GM21381 (cell line): ENCODE results near the gene GRK3.

Experiments
- ATAC-seq: cut with Tn5 transposase; IDR thresholded peaks from one replicate; pipeline ENCODE4 v1.9.1; 2021; ENCODE audit warnings: mild to moderate bottlenecking, moderate library complexity; ENCODE audit not compliant: unreplicated experiment

The GRK3 gene

DNA sequence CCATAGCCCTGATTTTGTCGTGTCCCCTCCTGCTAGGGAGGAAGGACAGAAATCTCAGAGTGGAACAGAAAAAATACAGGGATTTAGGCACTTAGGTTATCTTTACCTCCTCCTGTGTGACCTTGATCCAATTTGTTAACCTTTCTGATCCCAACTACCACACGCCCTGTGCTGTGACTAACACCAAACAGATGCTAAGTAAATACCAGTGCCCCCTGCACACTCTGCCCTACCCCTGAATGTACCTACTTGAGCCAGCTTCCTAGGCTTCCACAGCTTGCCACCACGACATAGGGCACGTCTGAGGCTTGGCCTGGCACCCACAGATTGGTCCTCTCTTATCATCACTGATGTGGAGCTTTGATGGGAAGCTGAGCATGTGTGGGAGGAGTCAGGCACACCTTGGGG is 186.7 kb downstream of the GRK3 start:
- ATAC-seq: no peak

- ATAC-seq: no peak
These were observed 188.2 kb downstream of the GRK3 start for GRCh38 chr22:25752615-25753214.

DNA sequence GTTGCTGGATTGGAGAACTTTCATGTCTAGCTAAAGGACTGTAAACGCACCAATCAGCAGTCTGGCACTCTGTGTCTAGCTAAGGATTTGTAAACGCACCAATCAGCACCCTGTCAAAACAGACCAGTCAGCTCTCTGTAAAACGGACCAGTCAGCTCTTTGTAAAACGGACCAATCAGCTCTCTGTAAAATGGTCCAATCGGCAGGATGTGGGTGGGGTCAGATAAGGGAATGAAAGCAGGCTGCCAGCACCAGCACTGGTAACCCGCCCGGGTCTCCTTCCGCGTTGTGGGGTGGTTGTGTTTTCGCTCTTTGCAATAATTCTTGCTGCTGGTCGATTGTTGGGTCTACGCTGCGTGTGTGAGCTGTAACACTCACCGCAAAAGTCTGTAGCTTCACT is 188.8 kb downstream of the GRK3 start:
- no peak for ATAC-seq

GRCh38 chr22:25754527-25755202 is 190.2 kb downstream of the GRK3 start:
- ATAC-seq: no peak

- ATAC-seq: no peak
These were observed 193.2 kb downstream of the GRK3 start for GRCh38 chr22:25757686-25758085.

DNA sequence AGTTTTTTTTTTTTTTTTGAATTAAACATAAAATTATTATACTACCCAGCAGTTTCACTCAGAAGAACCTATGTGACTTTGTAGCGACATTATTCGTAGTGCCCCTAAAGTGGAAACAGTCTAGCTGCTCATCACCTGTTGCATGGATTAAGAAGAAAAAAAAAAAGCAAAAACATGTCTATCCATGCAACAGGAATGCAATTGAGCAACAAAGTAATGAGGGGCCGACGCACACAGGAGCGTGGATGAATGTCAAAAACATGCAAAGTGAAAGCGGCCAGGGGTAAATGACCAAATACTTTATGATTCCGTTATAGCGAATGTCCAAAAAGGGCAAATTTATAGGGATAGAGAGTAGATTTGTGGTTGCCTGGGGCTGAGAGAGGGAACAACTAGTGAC is 193.8 kb downstream of the GRK3 start:
- ATAC-seq: no peak

DNA sequence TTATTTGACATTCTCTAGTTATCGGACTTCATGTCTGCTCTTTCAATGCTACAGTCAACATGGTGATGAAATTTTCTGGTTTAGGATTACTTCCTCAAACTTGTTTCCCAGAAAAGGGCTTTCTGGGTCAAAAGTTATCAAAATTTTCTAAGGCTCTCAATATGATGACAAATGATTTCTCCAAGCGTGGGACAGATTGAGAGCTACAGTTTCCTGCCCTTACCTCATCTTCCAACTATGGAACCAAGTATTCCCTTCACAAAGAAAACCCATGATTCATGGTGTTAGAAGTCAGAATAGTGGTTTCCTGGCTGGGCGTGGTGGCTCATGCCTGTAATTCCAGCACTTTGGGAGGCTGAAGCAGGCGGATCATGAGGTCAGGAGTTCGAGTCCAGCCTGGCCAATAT is 195.4 kb downstream of the GRK3 start:
- no peak for ATAC-seq

- ATAC-seq: no peak
These were observed 195.8 kb downstream of the GRK3 start for GRCh38 chr22:25760294-25760693.

- ATAC-seq: no peak
These were observed 196.5 kb downstream of the GRK3 start for GRCh38 chr22:25760848-25761595.

GRCh38 chr22:25762147-25762546 is 197.7 kb downstream of the GRK3 start:
- no peak for ATAC-seq

GRCh38 chr22:25763239-25763777 is 198.8 kb downstream of the GRK3 start:
- ATAC-seq: no peak

DNA sequence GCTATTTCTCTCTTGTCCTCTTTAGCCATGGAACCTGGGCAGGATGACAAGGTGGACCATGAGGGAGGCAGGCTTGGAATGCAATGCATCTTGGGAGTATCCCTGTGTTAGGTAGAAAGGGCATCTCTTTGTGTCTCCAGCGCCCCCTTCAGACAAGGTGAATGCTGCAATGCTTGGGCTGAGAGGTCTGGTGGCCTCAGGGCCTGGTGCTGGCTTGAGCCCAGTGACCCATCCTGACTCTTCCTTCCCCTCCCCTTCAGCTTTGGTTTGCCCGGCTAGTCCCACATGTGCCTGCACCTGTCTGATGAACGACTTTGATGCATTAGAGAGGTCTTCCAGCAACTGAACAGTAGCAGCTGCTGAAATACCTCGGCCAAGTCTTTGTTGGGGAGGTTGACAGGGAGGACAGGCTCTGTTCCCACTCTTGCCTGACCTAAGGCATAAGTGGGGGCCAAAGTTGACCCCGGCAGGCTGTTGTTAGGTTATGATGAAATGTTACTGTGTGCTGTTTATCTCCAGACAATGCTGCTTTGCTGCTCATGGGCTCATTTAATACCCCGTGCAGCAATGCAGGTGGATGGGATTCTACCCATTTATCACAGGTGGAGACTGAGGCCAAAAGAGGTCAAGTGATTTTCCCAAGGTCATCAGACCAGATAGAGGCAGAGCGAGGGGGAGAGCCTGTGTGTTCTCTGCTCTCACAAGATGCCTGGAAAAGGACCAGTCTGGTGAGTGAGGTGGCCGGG is 200.0 kb downstream of the GRK3 start:
- no peak for ATAC-seq

DNA sequence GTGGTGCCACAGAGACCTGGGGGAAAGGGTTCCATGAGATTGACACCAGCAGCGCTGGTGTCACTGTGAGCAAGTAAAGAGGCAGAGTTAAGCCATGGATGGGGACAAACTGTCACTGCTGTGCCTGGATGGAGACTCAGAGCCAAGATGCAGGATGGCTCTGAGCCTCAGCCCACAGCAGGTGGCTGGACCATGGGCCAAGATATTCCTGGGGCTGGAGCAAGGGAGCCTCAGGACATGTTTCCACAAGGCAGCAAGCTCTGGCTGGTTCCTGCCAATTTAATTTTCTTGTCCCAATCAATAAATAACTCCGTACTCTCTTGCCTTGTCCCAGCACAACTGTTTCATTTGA is 200.5 kb downstream of the GRK3 start:
- no peak for ATAC-seq

DNA sequence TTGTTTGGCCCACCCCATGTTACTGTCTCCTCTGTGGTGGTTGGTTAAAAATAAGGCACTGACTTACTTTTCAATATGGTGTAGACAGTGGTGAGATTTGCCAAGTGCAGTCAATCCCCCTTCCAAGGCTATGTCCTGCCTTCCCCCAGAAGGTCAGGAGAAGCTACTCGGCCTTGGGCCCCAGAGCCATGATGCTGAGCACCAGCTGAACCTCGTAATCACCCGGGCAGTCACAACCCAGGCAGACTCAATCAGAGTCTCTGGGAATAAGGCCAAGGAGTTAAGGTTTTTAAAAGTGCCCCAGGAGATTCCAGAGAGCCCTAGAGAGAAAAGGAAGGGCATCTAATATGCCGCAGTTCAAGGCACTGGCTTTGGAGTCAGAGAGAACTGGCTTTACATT is 201.3 kb downstream of the GRK3 start:
- no peak for ATAC-seq

- no peak for ATAC-seq
These were observed 201.9 kb downstream of the GRK3 start for GRCh38 chr22:25766418-25766817.

DNA sequence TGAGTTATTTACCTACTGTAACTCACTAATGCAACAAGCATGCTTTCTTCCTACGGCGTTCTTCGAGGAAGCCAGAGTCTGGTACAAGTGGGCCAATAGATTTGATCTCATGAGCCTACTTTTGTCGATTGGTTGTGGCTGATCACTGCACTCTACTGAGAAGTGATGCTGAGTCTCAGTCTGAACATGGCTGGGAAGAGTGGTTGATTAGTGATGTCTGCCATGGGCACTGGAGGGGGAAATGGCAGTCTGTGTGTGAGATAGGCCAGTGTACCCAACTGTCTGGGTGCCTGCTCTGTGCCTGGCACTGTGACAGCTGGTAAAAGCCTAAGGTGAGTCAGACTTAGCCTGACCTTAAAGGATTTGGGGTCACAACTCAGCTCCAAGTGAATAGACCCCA is 205.9 kb downstream of the GRK3 start:
- ATAC-seq: no peak

DNA sequence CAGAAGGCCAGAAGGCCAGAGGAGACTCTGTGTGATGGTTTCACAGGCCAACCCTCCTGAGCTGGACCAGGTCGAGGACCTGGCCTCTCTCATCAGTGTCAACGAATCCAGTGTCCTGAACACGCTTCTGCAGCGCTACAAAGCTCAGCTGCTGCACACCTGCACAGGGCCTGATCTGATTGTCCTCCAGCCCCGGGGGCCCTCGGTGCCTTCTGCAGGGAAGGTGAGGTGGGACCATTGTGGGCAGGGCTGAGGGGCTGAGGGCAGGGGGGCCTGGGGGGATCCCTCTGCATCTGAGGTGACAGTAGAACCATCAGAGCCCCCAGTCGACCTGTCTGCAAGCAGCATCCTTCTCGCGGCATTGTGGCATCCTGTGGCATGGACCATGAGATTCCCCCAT is 207.8 kb downstream of the GRK3 start:
- no peak for ATAC-seq

DNA sequence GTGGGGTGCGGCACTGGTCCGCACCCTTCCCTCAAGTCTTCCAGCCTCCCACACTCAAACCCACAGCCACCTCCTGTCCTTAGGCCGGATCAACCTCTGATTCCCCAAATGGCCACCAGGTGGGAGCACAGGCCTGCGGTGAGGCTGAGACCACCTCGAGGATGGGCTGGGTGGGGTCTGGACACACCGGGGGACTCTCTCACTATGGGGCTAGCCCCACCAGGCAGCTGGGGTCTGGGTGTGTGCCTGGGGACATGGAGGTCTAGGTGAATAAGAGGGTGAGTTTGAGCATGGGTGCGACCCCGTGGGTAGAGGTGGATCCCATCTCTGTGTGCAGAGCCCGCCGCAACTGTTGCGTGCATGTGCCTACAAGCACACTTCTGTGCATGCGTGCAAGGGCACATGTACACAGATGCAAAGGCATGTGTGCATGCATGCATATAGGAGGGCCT is 210.1 kb downstream of the GRK3 start:
- no peak for ATAC-seq

DNA sequence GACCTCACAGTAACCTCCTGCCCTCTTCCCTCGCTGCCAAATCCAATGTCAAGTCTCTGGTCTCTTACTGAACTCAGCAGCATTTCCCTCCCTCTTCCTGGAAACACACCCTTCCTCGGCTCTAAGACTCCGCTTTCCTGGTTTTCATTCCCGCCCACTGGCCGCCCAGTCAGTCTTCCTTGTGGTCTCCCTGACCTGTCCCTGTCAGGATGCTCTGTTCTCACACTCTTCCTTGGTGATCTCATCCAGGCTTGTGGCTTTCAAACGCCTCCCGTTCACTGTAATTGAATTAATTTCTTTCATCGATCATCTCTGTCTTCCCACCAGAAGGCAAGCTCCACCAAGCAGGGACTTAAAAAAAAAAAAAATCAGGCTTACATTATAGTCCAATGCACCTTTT is 211.1 kb downstream of the GRK3 start:
- ATAC-seq: no peak

GRCh38 chr22:25777411-25777810 is 212.9 kb downstream of the GRK3 start:
- no peak for ATAC-seq

- ATAC-seq: no peak
These were observed 213.4 kb downstream of the GRK3 start for GRCh38 chr22:25777870-25778269.
